NCI-H2171 (cell line): Measurements from ENCODE around the gene ITGBL1.

Experiments
- DNase-seq: peaks from one replicate; lab custom pipeline; 2025; lab: John Stamatoyannopoulos, UW

Gene ITGBL1

DNA sequence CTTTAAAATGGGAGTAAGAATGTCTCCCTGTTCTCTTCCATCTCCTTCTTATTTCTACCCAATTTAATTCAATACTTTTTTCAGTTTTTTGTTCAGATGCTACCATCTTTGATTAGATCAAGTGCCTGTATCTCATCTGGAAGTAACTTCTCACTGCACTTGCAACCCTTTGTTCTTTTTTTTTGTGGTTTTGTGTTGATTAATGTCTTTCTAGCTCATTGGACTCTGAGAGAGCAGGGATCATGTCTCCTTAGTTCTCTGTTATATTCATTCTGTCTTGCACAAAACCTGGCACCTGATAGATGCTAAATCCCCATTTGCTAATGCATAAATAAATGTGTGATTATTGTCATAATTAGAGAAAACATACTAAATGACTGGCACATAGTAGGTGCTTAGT, 834 bp upstream of the ITGBL1 start:
- no peak for DNase-seq

- no peak for DNase-seq
These were observed 1.3 kb downstream of the ITGBL1 start for GRCh38 chr13:101453784-101454201.

- no peak for DNase-seq
These were observed 2.3 kb downstream of the ITGBL1 start for GRCh38 chr13:101454767-101455166.

DNA sequence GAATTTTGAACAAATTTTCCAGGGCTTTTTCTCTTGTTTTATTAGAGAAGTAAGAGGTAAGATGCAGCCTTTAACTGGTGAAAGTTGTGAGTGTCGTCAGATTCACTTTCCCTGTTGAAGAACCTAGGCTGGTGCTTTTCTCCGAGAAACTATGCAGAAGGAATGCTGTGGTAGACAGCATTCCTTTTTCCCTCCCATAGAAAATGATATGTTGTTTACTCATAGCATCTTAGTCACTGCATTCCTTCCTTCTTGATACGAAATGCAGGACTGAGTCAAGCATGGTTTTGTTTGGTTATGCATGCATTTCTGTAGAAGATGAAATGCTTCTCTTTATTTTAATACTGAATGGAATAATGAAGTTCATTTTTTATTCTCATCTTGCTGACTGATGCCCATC, 3.4 kb downstream of the ITGBL1 start:
- no peak for DNase-seq

DNA sequence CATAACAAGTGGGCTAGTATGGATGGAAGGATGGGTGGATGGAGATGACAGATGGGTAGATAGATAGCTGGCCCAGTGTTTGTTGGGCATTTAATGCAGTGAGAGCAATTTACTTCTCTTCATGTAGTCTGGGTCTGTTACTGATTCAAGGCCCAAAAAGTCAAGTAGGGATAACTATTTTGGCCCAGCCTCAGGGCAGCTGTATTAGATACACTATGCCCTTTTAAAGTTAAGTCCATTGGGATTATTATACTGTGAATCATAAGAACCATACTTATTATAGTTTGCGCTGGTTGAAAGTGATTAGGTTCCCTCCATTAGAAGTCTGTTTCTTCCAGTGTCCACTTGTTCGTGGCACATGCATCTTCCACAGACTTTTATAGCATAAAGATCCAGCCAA, 4.7 kb downstream of the ITGBL1 start:
- no peak for DNase-seq

DNA sequence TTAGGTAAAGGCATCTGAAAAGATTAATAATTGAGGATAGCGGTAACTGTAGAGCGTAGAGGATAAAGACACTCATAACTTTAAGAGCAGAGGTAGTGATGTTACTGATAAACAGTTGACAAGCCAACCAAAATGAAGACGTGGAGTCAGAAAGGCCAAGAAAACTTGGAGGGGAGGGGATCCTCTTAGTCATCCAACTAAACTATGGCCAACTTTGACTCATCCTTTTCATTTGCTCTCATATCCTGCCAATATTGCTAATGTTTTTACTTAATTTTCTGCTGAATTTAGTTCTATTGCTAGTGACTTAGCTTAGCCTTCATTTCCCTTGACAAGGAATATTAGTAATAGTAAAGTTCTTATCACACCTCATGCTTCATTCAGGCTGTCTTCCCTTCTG, 13.4 kb downstream of the ITGBL1 start:
- DNase-seq: no peak

GRCh38 chr13:101467415-101467814, 14.9 kb downstream of the ITGBL1 start:
- DNase-seq: no peak

- no peak for DNase-seq
These were observed 21.0 kb downstream of the ITGBL1 start for GRCh38 chr13:101473458-101473857.

DNA sequence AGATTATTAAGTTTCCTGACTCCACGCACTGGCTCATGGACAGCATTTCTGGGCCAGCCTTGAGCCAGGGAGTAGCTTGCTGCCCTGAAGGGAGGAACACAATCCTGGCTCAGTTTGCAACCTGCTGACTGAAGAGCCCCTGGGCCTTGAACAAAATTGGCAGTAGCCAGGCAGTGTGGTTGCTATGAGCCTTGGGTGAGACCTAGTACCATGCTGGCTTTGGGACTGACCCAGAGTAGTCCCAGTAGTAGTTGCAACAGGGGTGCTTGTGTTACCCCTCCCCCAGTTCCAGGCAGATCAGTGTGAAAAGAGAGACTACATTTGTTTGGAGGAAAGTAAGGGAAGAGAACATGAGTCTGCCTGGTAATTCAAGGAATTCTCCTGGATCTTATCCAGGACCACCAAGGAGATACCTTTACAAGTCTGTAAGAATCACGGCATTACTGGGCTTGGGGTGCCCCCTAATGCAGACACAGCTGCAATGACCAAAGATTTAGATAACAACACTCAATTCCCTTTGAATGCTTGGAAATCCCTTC, 22.0 kb downstream of the ITGBL1 start:
- peak; percentile 36 for DNase-seq

- no peak for DNase-seq
These were observed 23.1 kb downstream of the ITGBL1 start for GRCh38 chr13:101475536-101475935.

- DNase-seq: no peak
These were observed 28.9 kb downstream of the ITGBL1 start for GRCh38 chr13:101481421-101481820.

DNA sequence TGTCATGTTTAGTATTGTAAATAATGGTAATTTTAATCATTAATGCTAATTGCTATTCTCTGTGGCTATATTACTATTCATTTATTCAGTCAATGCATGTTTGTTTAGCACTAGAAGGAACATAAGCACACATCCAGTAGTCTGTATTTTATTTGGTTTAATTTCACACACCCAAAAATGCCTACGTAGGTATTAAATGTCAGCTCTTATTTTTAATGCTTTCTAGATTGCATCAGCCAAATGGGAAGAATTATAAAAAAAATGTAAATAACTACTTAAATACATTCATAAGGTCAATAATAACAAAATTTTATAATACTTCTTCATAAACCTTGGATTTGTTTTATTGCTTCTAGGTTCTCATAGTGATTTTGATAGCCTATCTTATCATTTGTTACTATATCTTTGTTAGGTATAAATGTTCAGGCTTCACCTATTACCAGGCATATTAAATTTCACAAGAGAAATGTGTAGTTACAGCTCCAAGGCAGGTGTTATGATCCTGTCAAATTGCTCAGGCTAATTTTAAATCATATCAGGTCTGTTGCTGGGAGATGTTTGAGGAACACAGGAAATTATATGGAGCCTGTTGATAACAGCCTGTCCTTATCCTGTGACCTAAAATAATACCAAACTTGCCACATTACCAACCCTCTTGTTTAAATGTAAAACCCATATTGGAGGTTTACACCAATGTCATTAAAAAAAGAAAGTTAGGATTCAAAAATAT, 34.4 kb downstream of the ITGBL1 start:
- DNase-seq: peak; percentile 66

GRCh38 chr13:101487438-101487830, 35.0 kb downstream of the ITGBL1 start:
- DNase-seq: no peak

GRCh38 chr13:101488734-101489133, 36.3 kb downstream of the ITGBL1 start:
- DNase-seq: no peak

DNA sequence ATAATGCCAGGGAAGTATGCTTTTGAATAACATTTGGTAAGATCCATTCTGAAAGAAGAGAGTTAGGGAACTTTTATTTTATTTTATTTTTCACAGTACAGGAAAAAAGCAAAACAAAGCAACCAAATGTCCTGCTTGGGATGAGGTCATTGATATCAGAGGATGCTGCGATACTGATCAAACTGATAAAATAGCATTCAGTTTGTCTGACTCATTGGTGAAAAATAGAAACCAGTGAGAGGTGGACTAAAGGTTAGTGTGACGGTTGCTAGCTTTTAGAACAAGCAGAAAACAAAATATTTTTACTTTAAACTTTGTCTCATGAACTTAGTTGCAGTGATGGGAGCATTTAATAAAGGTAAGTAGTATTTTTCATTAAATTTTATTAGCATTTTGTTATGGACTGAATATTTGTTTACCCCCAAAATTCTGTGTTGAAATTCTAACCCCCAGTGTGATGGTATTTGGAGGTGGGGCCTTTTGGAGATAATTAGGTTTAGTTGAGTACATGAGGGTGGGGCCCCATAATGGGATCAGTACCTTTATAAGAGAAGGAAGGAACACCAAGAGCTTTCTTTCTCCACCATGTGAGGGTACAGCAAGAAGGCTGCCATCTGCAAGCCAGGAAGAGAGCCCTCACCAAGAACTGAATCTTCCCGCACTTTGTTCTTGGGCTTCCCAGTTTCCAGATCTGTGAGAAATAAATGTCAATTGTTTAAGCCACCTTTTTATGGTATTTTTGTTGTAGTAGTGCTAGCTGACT, 37.3 kb downstream of the ITGBL1 start:
- DNase-seq: no peak

DNA sequence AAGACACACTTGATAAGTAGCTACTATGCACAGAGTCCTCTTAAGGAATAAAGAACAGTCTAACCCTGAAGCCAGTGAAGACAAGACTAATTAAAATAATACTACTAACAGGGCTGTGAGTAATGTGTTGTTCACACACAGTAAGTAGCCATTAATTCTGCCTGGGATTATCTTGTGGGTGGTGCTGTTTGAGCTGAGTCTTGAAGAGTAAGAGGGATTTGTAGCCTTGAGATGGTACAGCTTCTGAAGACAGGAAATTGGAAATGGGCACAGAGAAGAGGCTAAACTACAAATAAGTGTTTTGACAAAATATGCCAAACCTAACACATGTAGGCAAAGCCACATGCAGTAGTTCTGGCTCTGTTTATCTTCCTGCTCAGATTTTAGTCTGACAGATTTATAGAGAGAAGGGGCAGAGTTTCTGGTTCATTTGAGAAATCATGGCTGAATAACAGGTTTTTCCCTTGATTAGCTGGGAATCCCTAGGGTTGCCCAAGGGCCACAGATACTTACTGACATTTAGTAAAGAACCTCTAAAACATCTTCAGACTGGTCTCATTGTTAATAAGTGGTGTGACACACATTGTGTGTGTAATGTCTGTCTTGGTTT, 38.0 kb downstream of the ITGBL1 start:
- no peak for DNase-seq

- DNase-seq: no peak
These were observed 39.9 kb downstream of the ITGBL1 start for GRCh38 chr13:101492251-101492910.

DNA sequence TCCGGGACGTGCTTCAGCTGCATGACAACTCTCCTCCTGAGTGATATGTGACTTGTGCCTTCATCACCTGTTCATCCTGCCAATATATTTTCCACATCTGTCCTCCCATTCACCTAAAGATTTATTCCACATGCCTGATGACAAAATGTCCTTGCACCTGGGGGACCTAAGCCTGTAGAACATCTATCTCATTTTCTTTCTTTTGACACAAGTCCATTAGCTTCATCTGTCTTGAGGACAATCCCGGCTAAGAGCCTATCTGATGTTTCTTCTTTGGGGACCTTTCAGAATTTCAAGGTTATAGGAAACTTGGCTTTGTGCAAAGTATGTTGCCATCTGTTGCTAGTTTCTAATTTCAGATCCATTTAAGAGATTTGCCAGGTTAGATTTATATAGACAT, 41.1 kb downstream of the ITGBL1 start:
- peak; percentile 33 for DNase-seq

- no peak for DNase-seq
These were observed 46.9 kb downstream of the ITGBL1 start for GRCh38 chr13:101499406-101499805.

- no peak for DNase-seq
These were observed 50.1 kb downstream of the ITGBL1 start for GRCh38 chr13:101502618-101503017.

DNA sequence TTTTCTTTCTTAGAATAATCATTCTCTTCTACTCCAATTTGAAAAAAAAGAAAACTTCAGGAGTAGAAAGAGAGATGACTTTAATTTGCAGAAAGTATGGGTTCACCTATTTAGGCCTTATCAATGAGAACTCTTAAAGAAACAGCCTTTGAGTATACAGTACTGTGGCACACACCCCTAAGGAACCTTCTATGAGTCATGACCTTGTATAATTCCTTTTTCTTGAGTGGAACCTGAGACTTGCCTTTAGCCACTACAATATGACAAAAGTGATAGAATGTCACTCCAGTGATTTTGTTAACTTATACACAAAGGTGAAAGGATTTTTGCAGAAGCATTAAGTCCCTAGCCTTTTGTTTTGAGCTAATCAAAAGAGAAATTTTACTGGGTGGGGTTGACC, 58.7 kb downstream of the ITGBL1 start:
- no peak for DNase-seq

- DNase-seq: no peak
These were observed 59.3 kb downstream of the ITGBL1 start for GRCh38 chr13:101511766-101512165.
